Testis (tissue), 2 donors: ENCODE data around the gene CCDC158.

ENCODE experiments used
- CTCF ChIP-seq, 3 experiments: fragments of 450-650 bp in 2 of 3; fragments of 200-600 bp in 1 of 3; sonication (generic) in 1 of 3; IDR thresholded peaks; one replicate each; pipeline ENCODE4 v1.5.1; 2016 to 2019; ENCODE audit warnings: antibody characterized with exemption in 3 of 3, mild to moderate bottlenecking in 2 of 3, moderate library complexity in 1 of 3
- POLR2A ChIP-seq: fragments of 450-650 bp; IDR thresholded peaks from one replicate; pipeline ENCODE4 v1.6.1; 2017; ENCODE audit warnings: antibody characterized with exemption, mild to moderate bottlenecking, moderate library complexity

- TF ChIP-seq CTCF (IDR thresholded peaks at IDR 0.05) (no peak), POLR2A (no peak)
Measured at GRCh38 chr4:76365636-76366035, 55.3 kb downstream of the CCDC158 start.
